Activated CD4-positive, alpha-beta memory T cell treated with anti-CD3 and anti-CD28 coated beads for 36 hours (primary cell): ENCODE results near the gene ZNF487. TPM values are rescaled to one million over a fixed set of nuclear protein-coding genes. Genes with fewer than 3 reads are reported as not detected.

Experiments
- total RNA-seq, 2 experiments: library from RNA; stranded (reverse); gene quantifications; one replicate each; pipeline ENCODE4 v1.2.3, GENCODE V29; 2021

The ZNF487 gene
- total RNA-seq, 2 experiments from 2014 or later: 2.2 to 2.6 TPM

Other genes with a start within 250 kb of the ZNF487 start
- gene RASGEF1A, start 170.0 kb upstream of the ZNF487 start, total RNA-seq: 1 to 10 TPM; 1.2 to 1.9 TPM
- not detected for gene FXYD4, start 65.5 kb upstream of the ZNF487 start, total RNA-seq
- gene HNRNPF, start 27.9 kb upstream of the ZNF487 start, total RNA-seq: 100 to 1,000 TPM; 504 to 518 TPM
- 1 to 10 TPM; 1.5 to 1.7 TPM for gene ZNF239, start 137.5 kb downstream of the ZNF487 start, total RNA-seq
- 1 to 10 TPM; 4.1 to 4.7 TPM for gene ZNF485, start 169.3 kb downstream of the ZNF487 start, total RNA-seq
- gene ZNF32, start 211.8 kb downstream of the ZNF487 start, total RNA-seq: 10 to 100 TPM; 12.2 to 13.5 TPM